ENCODE results near the gene PLA2G4E. TPM values are rescaled to one million over a fixed set of nuclear protein-coding genes. Genes with fewer than 3 reads are reported as not detected.

Gene PLA2G4E
- polyA plus RNA-seq, 3 donors, result not detected

- Histone ChIP-seq H3K27me3 (ENCODE audit: control insufficient read depth in 2 of 2, insufficient read depth in 2 of 2, low read length in 2 of 2) (no peaks in the 10 kb centered on the region), H3K4me2 (replicated peaks; ENCODE audit: extremely low read depth, low read length, poor library complexity, severe bottlenecking) (no peak overlapping the region), H3K4me3 (replicated peaks in 1 of 3; ENCODE audit: low read depth in 2 of 3, low read length in 3 of 3) (no peak overlapping the region), H3K9me3 (replicated peaks in 1 of 2; ENCODE audit: control insufficient read depth in 1 of 2, insufficient read depth in 1 of 2, low read length in 2 of 2) (no peaks in the 10 kb centered on the region), H3K4me1 (ENCODE audit: control insufficient read depth in 1 of 2, insufficient read depth in 2 of 2, low read length in 2 of 2) (no peaks in the 10 kb centered on the region), H3K27ac (ENCODE audit: low read depth in 1 of 2, low read length in 2 of 2) (no peak overlapping the region), H3K9ac (ENCODE audit: insufficient read depth, low read length, poor library complexity, severe bottlenecking) (no peak overlapping the region), H3K36me3 (replicated peaks in 1 of 2; ENCODE audit: control insufficient read depth in 1 of 2, insufficient read depth in 2 of 2, low read length in 2 of 2) (no peaks in the 10 kb centered on the region), H4K20me1 (ENCODE audit: insufficient read depth, low read length) (no peaks in the 10 kb centered on the region), H3K79me2 (ENCODE audit: insufficient read depth, low read length) (no peaks in the 10 kb centered on the region), H2AFZ (ENCODE audit: insufficient read depth, low read depth, low read length, poor library complexity, severe bottlenecking) (no peak overlapping the region)
- Mint-ChIP-seq H3K36me3 (no peaks in the 10 kb centered on the region), H3K4me1 (peaks cover 4% of the 10 kb centered on the region), H3K27ac (no peak overlapping the region), H3K4me3 (no peak overlapping the region), H3K9me3 (no peaks in the 10 kb centered on the region), H3K27me3 (ENCODE audit: low read depth in 3 of 3) (peaks cover 1 to 5% (median 4%) of the 10 kb centered on the region in 3 donors)
- intact Hi-C loops (cut with micrococcal nuclease), result no loop called here
- TF ChIP-seq CTCF (IDR thresholded peaks at IDR 0.05), result no peak
- DNase-seq, result no peak
- WGBS (ENCODE audit: insufficient coverage), result 68% methylated on average over 2 of the region's 3 CpGs
Observed at GRCh38 chr15:41990691-41991090, 30.2 kb downstream of the PLA2G4E start.

- Histone ChIP-seq H3K27me3 (ENCODE audit: control insufficient read depth in 2 of 2, insufficient read depth in 2 of 2, low read length in 2 of 2) (no peaks in the 10 kb centered on the region), H3K9ac (ENCODE audit: insufficient read depth, low read length, poor library complexity, severe bottlenecking) (no peak overlapping the region), H3K4me1 (ENCODE audit: control insufficient read depth in 1 of 2, insufficient read depth in 2 of 2, low read length in 2 of 2) (no peaks in the 10 kb centered on the region), H2AFZ (ENCODE audit: insufficient read depth, low read depth, low read length, poor library complexity, severe bottlenecking) (no peak overlapping the region), H4K20me1 (ENCODE audit: insufficient read depth, low read length) (no peaks in the 10 kb centered on the region), H3K79me2 (ENCODE audit: insufficient read depth, low read length) (no peaks in the 10 kb centered on the region), H3K4me3 (replicated peaks in 1 of 3; ENCODE audit: low read depth in 2 of 3, low read length in 3 of 3) (no peak overlapping the region), H3K36me3 (replicated peaks in 1 of 2; ENCODE audit: control insufficient read depth in 1 of 2, insufficient read depth in 2 of 2, low read length in 2 of 2) (no peaks in the 10 kb centered on the region), H3K4me2 (replicated peaks; ENCODE audit: extremely low read depth, low read length, poor library complexity, severe bottlenecking) (no peak overlapping the region), H3K27ac (ENCODE audit: low read depth in 1 of 2, low read length in 2 of 2) (no peak overlapping the region), H3K9me3 (replicated peaks in 1 of 2; ENCODE audit: control insufficient read depth in 1 of 2, insufficient read depth in 1 of 2, low read length in 2 of 2) (no peaks in the 10 kb centered on the region)
- H3K9me3 Mint-ChIP-seq, result no peaks in the 10 kb centered on the region
- peaks cover 1 to 6% (median 4%) of the 10 kb centered on the region in 3 donors for H3K27me3 Mint-ChIP-seq (ENCODE audit: low read depth in 3 of 3)
- WGBS (ENCODE audit: insufficient coverage), result 47% methylated on average over 3 of the region's 7 CpGs
- no peak for TF ChIP-seq CTCF (IDR thresholded peaks at IDR 0.05)
- no peaks in the 10 kb centered on the region for H3K36me3 Mint-ChIP-seq
- H3K4me1 Mint-ChIP-seq, result peaks cover 4% of the 10 kb centered on the region
- no peak for DNase-seq
- H3K27ac Mint-ChIP-seq, result no peak overlapping the region
- intact Hi-C loops (cut with micrococcal nuclease), result no loop called here
- no peak overlapping the region for H3K4me3 Mint-ChIP-seq
Observed at GRCh38 chr15:41990243-41990605, 30.6 kb downstream of the PLA2G4E start.

All from CD14-positive monocyte (primary cell).